Measurements from ENCODE around the gene P2RY4. TPM values are rescaled to one million over a fixed set of nuclear protein-coding genes. Genes with fewer than 3 reads are reported as not detected.

Gene P2RY4
- total RNA-seq, 1 experiment from 2014 or later, result 0.50 TPM

DNA sequence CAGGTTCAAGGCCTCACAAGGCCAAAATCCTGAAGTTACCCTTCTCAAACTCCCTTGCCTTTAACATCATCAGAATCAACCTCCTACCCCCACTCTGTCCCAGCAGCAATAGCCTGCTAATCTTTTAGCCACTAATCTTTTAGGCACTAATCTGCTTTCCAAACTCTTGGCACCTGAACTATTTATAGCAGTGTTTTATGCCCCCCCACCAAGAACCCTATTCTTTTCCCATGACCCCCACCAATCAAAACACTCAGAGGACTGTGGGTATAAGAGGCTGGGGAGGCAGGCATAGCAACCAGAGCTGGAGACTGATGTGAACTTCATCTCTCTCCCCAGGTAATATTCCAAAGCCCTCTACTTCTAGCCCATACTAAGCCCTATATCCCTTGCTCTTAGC, 8.0 kb upstream of the P2RY4 start, which contains the start of gene ARR3:
TSS of gene ARR3 (plus strand) at position 301 of the 400 bp plus-strand sequence. CDS start 1,052 bp downstream, outside the sequence.
- no peaks in the 10 kb centered on the region for H3K9me2 ChIP-seq (ENCODE audit: insufficient read depth)
- H3K79me2 ChIP-seq (ENCODE audit: low read depth), result no peaks in the 10 kb centered on the region
- intact Hi-C loops (cut with micrococcal nuclease; ENCODE audit: unreplicated experiment), result no loop called here
- H3K27me3 ChIP-seq (ENCODE audit: insufficient read depth, low read depth), result no peaks in the 10 kb centered on the region
- no peak within 1 kb of the TSS for H3K4me3 ChIP-seq
- H4K20me1 ChIP-seq (ENCODE audit: insufficient read depth), result no peaks in the 10 kb centered on the region
- H3F3A ChIP-seq (ENCODE audit: insufficient read depth, low read depth), result no peaks in the 10 kb centered on the region
- ChIA-PET POLR2A (ENCODE audit: unreplicated experiment) (no interaction called here), CTCF (no interaction called here)
- no peaks in the 10 kb centered on the region for H3K36me3 ChIP-seq (ENCODE audit: low read depth)
- H3K9me3 ChIP-seq (ENCODE audit: insufficient read depth, low read depth), result no peaks in the 10 kb centered on the region
- H3K4me2 ChIP-seq, result no peak within 1 kb of the TSS
- TF ChIP-seq, protein P1, sequence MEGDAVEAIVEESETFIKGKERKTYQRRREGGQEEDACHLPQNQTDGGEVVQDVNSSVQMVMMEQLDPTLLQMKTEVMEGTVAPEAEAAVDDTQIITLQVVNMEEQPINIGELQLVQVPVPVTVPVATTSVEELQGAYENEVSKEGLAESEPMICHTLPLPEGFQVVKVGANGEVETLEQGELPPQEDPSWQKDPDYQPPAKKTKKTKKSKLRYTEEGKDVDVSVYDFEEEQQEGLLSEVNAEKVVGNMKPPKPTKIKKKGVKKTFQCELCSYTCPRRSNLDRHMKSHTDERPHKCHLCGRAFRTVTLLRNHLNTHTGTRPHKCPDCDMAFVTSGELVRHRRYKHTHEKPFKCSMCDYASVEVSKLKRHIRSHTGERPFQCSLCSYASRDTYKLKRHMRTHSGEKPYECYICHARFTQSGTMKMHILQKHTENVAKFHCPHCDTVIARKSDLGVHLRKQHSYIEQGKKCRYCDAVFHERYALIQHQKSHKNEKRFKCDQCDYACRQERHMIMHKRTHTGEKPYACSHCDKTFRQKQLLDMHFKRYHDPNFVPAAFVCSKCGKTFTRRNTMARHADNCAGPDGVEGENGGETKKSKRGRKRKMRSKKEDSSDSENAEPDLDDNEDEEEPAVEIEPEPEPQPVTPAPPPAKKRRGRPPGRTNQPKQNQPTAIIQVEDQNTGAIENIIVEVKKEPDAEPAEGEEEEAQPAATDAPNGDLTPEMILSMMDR (conservative IDR thresholded peaks at IDR 0.05), result no peak
- no peak for TF ChIP-seq EZH2 (IDR thresholded peaks at IDR 0.05; ENCODE audit: low read depth)
- no TSS peak for BruUV-seq (replicated peaks)
- DNase-seq, result no peak
- no peak within 1 kb of the TSS for H2AFZ ChIP-seq
- no peaks in the 10 kb centered on the region for H3K4me1 ChIP-seq (replicated peaks; ENCODE audit: insufficient read depth)
- H3K27ac ChIP-seq, result no peak within 1 kb of the TSS

DNA sequence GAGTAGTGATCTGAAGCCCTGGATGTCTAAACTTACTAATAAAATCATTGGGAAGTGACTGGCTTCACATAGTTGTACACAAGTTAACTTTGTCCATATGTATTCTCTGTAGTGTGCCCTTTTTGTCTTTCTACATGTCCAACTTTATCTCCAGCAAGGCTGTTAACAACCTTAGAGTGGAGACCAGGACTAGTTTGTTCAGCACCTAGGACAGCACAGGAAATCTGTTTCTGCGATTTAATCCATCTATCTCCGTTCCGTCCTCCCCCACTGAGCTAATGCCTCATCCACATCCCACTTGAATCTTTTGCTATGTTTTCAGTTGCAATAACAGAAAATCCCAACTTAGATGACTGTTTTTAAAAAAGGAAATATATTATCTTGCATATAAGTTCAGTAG, 4.8 kb upstream of the P2RY4 start:
- Histone ChIP-seq H3K79me2 (ENCODE audit: low read depth) (no peaks in the 10 kb centered on the region), H3F3A (ENCODE audit: insufficient read depth, low read depth) (no peaks in the 10 kb centered on the region), H3K36me3 (ENCODE audit: low read depth) (no peaks in the 10 kb centered on the region), H3K4me2 (no peak overlapping the region), H3K9me3 (ENCODE audit: insufficient read depth, low read depth) (no peaks in the 10 kb centered on the region), H4K20me1 (ENCODE audit: insufficient read depth) (no peaks in the 10 kb centered on the region), H3K9me2 (ENCODE audit: insufficient read depth) (no peaks in the 10 kb centered on the region), H3K27me3 (ENCODE audit: insufficient read depth, low read depth) (no peaks in the 10 kb centered on the region), H3K27ac (no peak overlapping the region), H2AFZ (no peak overlapping the region), H3K4me1 (replicated peaks; ENCODE audit: insufficient read depth) (no peaks in the 10 kb centered on the region), H3K4me3 (no peak overlapping the region)
- no TSS peak for BruUV-seq (replicated peaks)
- intact Hi-C loops (cut with micrococcal nuclease; ENCODE audit: unreplicated experiment), result loop anchor here (5.0 kb wide), 1 partner anchor 232 kb away; no protein-coding TSS in a partner anchor
- TF ChIP-seq, protein P1 (conservative IDR thresholded peaks at IDR 0.05), result no peak
- TF ChIP-seq EZH2 (IDR thresholded peaks at IDR 0.05; ENCODE audit: low read depth), result no peak
- DNase-seq, result no peak
- ChIA-PET POLR2A (ENCODE audit: unreplicated experiment) (no interaction called here), CTCF (no interaction called here)

DNA sequence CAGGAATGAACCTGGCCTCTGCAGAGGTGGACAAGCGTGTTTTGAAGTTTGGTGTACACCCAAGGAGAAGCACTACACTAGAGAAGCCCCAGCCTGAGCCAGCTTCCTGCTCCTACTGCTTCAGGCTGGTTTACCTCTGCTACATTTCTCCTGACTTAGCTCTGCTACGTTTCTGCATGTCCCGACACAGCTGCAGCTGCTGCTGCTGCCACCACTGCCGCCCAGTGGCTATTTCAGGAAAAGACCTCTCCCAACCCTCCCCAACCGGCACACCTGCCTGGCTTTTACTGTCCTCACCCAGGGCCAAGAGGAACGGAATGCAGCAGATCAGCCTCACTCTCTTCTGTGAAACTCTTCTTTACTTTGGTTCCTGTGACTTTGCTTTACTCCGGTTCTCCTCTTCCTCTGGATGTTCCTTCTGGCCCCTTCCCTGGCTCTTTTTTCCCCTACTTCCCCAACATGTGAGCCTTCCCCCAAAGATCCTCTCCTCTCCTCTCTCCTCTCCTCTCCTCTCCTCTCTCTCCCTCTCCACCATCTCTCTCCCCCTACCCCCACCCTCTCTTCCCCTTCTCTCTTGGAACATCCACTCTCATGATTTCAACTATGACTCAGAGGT, 3.1 kb upstream of the P2RY4 start:
- no peak overlapping the region for H3K4me3 ChIP-seq
- BruUV-seq (replicated peaks), result no TSS peak
- no peak overlapping the region for H2AFZ ChIP-seq
- no peaks in the 10 kb centered on the region for H3K79me2 ChIP-seq (ENCODE audit: low read depth)
- H3K9me3 ChIP-seq (ENCODE audit: insufficient read depth, low read depth), result no peaks in the 10 kb centered on the region
- TF ChIP-seq, protein P1 (conservative IDR thresholded peaks at IDR 0.05), result peak; percentile 72
- no peak for TF ChIP-seq EZH2 (IDR thresholded peaks at IDR 0.05; ENCODE audit: low read depth)
- DNase-seq, result peak; percentile 51 to 64
- H3K27me3 ChIP-seq (ENCODE audit: insufficient read depth, low read depth), result no peaks in the 10 kb centered on the region
- H3F3A ChIP-seq (ENCODE audit: insufficient read depth, low read depth), result no peaks in the 10 kb centered on the region
- POLR2A ChIA-PET (ENCODE audit: unreplicated experiment), result no interaction called here
- CTCF ChIA-PET, result interaction anchor here (0.5 to 1.8 kb wide), 5 partner anchors 9 to 131 kb away, joined by 3 to 5 read pairs (median 3); partner anchors contain the start of gene IGBP1
- no peaks in the 10 kb centered on the region for H3K36me3 ChIP-seq (ENCODE audit: low read depth)
- no peak overlapping the region for H3K27ac ChIP-seq
- no peaks in the 10 kb centered on the region for H3K4me1 ChIP-seq (replicated peaks; ENCODE audit: insufficient read depth)
- H3K4me2 ChIP-seq, result no peak overlapping the region
- no peaks in the 10 kb centered on the region for H3K9me2 ChIP-seq (ENCODE audit: insufficient read depth)
- intact Hi-C loops (cut with micrococcal nuclease; ENCODE audit: unreplicated experiment), result loop anchor here (1.0 to 5.0 kb wide), 3 partner anchors 66 to 231 kb away; partner anchors contain the start of gene IGBP1
- H4K20me1 ChIP-seq (ENCODE audit: insufficient read depth), result no peaks in the 10 kb centered on the region

All from PC-9 (cell line).